ENCODE data around the gene PSMB5. TPM values are rescaled to one million over a fixed set of nuclear protein-coding genes. Genes with fewer than 3 reads are reported as not detected.

The PSMB5 gene
- total and polyA plus RNA-seq, 2 of the 13 experiments (the other 11 are each of a cell fraction or from before 2014, with no cell fraction given), result 705 to 871 TPM

GRCh38 chr14:22986508-22987054 lies 48.1 kb downstream of the PSMB5 start (continued):
- peak; percentile 83; the same call in 1 of the 2 replicates for TF ChIP-seq ATF2 (CRISPR knock-in tag; IDR thresholded peaks at IDR 0.05)
- no peak for TF ChIP-seq KLF15 (CRISPR knock-in tag; IDR thresholded peaks at IDR 0.05; ENCODE audit: borderline replicate concordance)
- TF ChIP-seq SETDB1 (CRISPR knock-in tag; IDR thresholded peaks at IDR 0.05; ENCODE audit: borderline replicate concordance), result no peak
- TF ChIP-seq MED1 (CRISPR knock-in tag; IDR thresholded peaks at IDR 0.05), result 0 out of 2 replicates have a peak, but pooled peaks have one; percentile 17
- TF ChIP-seq ARNT2 (CRISPR knock-in tag; IDR thresholded peaks at IDR 0.05; ENCODE audit: low read depth), result peak; percentile 62
- peak; percentile 32; the same call in 1 of the 2 replicates for TF ChIP-seq GABPB1 (CRISPR knock-in tag; IDR thresholded peaks at IDR 0.05)
- TF ChIP-seq BRCA1 (CRISPR knock-in tag; IDR thresholded peaks at IDR 0.05), result no peak
- no peak for TF ChIP-seq NCOA1 (CRISPR knock-in tag; IDR thresholded peaks at IDR 0.05)
- TF ChIP-seq ISX (CRISPR knock-in tag; conservative IDR thresholded peaks at IDR 0.05), result no peak
- no peak; the same call in 1 of the 2 replicates for TF ChIP-seq HOXA3 (CRISPR knock-in tag; IDR thresholded peaks at IDR 0.05)
- no peak for TF ChIP-seq CTCF (CRISPR knock-in tag; IDR thresholded peaks at IDR 0.05)
- no peak; the same call in 1 of the 2 replicates for TF ChIP-seq THAP7 (CRISPR knock-in tag; IDR thresholded peaks at IDR 0.05)
- 0 out of 2 replicates have a peak, but pooled peaks have one; percentile 28 for TF ChIP-seq ZBTB21 (CRISPR knock-in tag; IDR thresholded peaks at IDR 0.05)
- no peak for TF ChIP-seq CERS6 (CRISPR knock-in tag; IDR thresholded peaks at IDR 0.05)
- TF ChIP-seq ONECUT2 (CRISPR knock-in tag; IDR thresholded peaks at IDR 0.05), result no peak
- no peak for TF ChIP-seq ZNF609 (CRISPR knock-in tag; IDR thresholded peaks at IDR 0.05; ENCODE audit: borderline replicate concordance)
- TF ChIP-seq ZNF460 (CRISPR knock-in tag; IDR thresholded peaks at IDR 0.05; ENCODE audit: borderline replicate concordance), result no peak
- no peak; the same call in none of the 2 replicates for TF ChIP-seq ZBTB26 (CRISPR knock-in tag; IDR thresholded peaks at IDR 0.05; ENCODE audit: borderline replicate concordance)
